Measurements from ENCODE around the gene BEST4. TPM values are rescaled to one million over a fixed set of nuclear protein-coding genes. Genes with fewer than 3 reads are reported as not detected.

BEST4 gene
- total and polyA plus RNA-seq, 2 of the 13 experiments (the other 11 are each of a cell fraction or from before 2014, with no cell fraction given) = 0.77 to 1.4 TPM

GRCh38 chr1:44808938-44809917 is 21.3 kb upstream of the BEST4 start (continued):
- TF ChIP-seq ZNF770 (CRISPR knock-in tag; IDR thresholded peaks at IDR 0.05) (peak; percentile 92), CHD2 (IDR thresholded peaks at IDR 0.05; ENCODE audit: low read depth, low read length) (no peak), ATM (IDR thresholded peaks at IDR 0.05; ENCODE audit: borderline replicate concordance) (no peak), TBL1XR1 (IDR thresholded peaks at IDR 0.05; ENCODE audit: borderline replicate concordance, low read length, partially characterized antibody) (no peak), FOXP4 (CRISPR knock-in tag; IDR thresholded peaks at IDR 0.05) (no peak; the same call in none of the 2 replicates), ZFAT (CRISPR knock-in tag; conservative IDR thresholded peaks at IDR 0.05) (no peak), PRPF4 (IDR thresholded peaks at IDR 0.05; ENCODE audit: low read depth, low read length, poor library complexity, severe bottlenecking) (no peak), TRIM24 (CRISPR knock-in tag; IDR thresholded peaks at IDR 0.05) (no peak), ZNF577 (CRISPR knock-in tag; IDR thresholded peaks at IDR 0.05; ENCODE audit: borderline replicate concordance, low read depth) (no peak), NFIC (IDR thresholded peaks at IDR 0.05; ENCODE audit: low read length) (no peak), ZSCAN25 (CRISPR knock-in tag; IDR thresholded peaks at IDR 0.05) (0 out of 2 replicates have a peak, but pooled peaks have one; percentile 22), ZSCAN31 (CRISPR knock-in tag; IDR thresholded peaks at IDR 0.05; ENCODE audit: low read depth) (peak; percentile 34; the same call in 1 of the 2 replicates), RBM39 (IDR thresholded peaks at IDR 0.05; ENCODE audit: low read depth, low read length, poor library complexity, severe bottlenecking) (no peak), CBFB (CRISPR knock-in tag; IDR thresholded peaks at IDR 0.05) (0 out of 2 replicates have a peak, but pooled peaks have one; percentile 17), BHLHE40 (IDR thresholded peaks at IDR 0.05; ENCODE audit: low read length) (no peak), PRDM15 (CRISPR knock-in tag; IDR thresholded peaks at IDR 0.05) (no peak)
- TF ChIP-seq, protein P1, sequence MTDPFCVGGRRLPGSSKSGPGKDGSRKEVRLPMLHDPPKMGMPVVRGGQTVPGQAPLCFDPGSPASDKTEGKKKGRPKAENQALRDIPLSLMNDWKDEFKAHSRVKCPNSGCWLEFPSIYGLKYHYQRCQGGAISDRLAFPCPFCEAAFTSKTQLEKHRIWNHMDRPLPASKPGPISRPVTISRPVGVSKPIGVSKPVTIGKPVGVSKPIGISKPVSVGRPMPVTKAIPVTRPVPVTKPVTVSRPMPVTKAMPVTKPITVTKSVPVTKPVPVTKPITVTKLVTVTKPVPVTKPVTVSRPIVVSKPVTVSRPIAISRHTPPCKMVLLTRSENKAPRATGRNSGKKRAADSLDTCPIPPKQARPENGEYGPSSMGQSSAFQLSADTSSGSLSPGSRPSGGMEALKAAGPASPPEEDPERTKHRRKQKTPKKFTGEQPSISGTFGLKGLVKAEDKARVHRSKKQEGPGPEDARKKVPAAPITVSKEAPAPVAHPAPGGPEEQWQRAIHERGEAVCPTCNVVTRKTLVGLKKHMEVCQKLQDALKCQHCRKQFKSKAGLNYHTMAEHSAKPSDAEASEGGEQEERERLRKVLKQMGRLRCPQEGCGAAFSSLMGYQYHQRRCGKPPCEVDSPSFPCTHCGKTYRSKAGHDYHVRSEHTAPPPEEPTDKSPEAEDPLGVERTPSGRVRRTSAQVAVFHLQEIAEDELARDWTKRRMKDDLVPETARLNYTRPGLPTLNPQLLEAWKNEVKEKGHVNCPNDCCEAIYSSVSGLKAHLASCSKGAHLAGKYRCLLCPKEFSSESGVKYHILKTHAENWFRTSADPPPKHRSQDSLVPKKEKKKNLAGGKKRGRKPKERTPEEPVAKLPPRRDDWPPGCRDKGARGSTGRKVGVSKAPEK (CRISPR knock-in tag; IDR thresholded peaks at IDR 0.05; ENCODE audit: borderline replicate concordance) = no peak

Data from HepG2 (cell line).